DOHH2 (cell line): ENCODE data around the gene MB21D2.

Experiments
- H3F3A ChIP-seq: fragments of 200-600 bp; sonication (generic), shearing (Covaris generic); 2 replicates; pipeline ENCODE4 v1.6.0; 2016; ENCODE audit warnings: antibody characterized with exemption, mild to moderate bottlenecking; ENCODE audit not compliant: control insufficient read depth, insufficient read depth
- H3K27ac ChIP-seq: fragments of 200-600 bp; sonication (generic); 2 replicates; pipeline ENCODE4 v1.5.1; 2014; ENCODE audit warnings: low read depth, mild to moderate bottlenecking, low read length, moderate library complexity
- H3K27me3 ChIP-seq: fragments of 200-600 bp; sonication (generic); 2 replicates; pipeline ENCODE4 v1.6.1; 2014; ENCODE audit warnings: mild to moderate bottlenecking, low read length, mixed read lengths; ENCODE audit not compliant: control insufficient read depth
- H3K36me3 ChIP-seq: fragments of 200-600 bp; sonication (generic); 2 replicates; pipeline ENCODE4 v1.6.1; 2014; ENCODE audit warnings: mild to moderate bottlenecking, low read length, moderate library complexity, mixed read lengths; ENCODE audit not compliant: control insufficient read depth
- H3K4me1 ChIP-seq: fragments of 200-600 bp; sonication (generic); 2 replicates; pipeline ENCODE4 v1.6.1; 2014; ENCODE audit warnings: mild to moderate bottlenecking, low read length, mixed read lengths; ENCODE audit not compliant: control insufficient read depth
- H3K4me2 ChIP-seq: fragments of 200-600 bp; sonication (generic); 2 replicates; pipeline ENCODE4 v1.6.0; 2014; ENCODE audit warnings: mild to moderate bottlenecking, low read length, moderate library complexity
- H3K4me3 ChIP-seq: fragments of 200-600 bp; sonication (generic); 2 replicates; pipeline ENCODE4 v1.5.1; 2014; ENCODE audit warnings: mild to moderate bottlenecking, low read length, mixed read lengths
- H3K79me2 ChIP-seq: fragments of 200-600 bp; sonication (generic); 2 replicates; pipeline ENCODE4 v1.6.1; 2014; ENCODE audit warnings: mild to moderate bottlenecking, low read length, mixed read lengths; ENCODE audit not compliant: control insufficient read depth
- H3K9me2 ChIP-seq: fragments of 200-600 bp; sonication (generic); replicated peaks from 2 replicates; pipeline ENCODE4 v1.6.1; 2014; ENCODE audit warnings: mild to moderate bottlenecking, low read length, mixed read lengths; ENCODE audit not compliant: control insufficient read depth
- H3K9me3 ChIP-seq: fragments of 200-600 bp; sonication (generic); 2 replicates; pipeline ENCODE4 v1.6.1; 2014; ENCODE audit warnings: antibody characterized with exemption, low read length, mixed read lengths; ENCODE audit not compliant: control insufficient read depth, insufficient read depth
- H4K20me1 ChIP-seq: fragments of 200-600 bp; sonication (generic); 2 replicates; pipeline ENCODE4 v1.6.0; 2014; ENCODE audit warnings: low read depth, mild to moderate bottlenecking, antibody characterized with exemption, low read length, moderate library complexity; ENCODE audit not compliant: control insufficient read depth, insufficient read depth
- CTCF ChIP-seq: fragments of 200-600 bp; sonication (generic); IDR thresholded peaks from one replicate; pipeline ENCODE4 v1.5.1; 2014; ENCODE audit warnings: antibody characterized with exemption, mild to moderate bottlenecking, low read depth, low read length; ENCODE audit not compliant: poor library complexity, severe bottlenecking
- EZH2phosphoT487 ChIP-seq: fragments of 200-600 bp; sonication (generic); IDR thresholded peaks from 2 replicates; pipeline ENCODE4 v1.6.1; 2017; ENCODE audit warnings: borderline replicate concordance, mild to moderate bottlenecking, antibody characterized with exemption, low read length, moderate library complexity, mixed read lengths

The MB21D2 gene

GRCh38 chr3:192884777-192885773 is 32.6 kb downstream of the MB21D2 start:
- Histone ChIP-seq H3K27ac (no peak overlapping the region), H3K79me2 (no peaks in the 10 kb centered on the region)

GRCh38 chr3:192883512-192883911 is 34.1 kb downstream of the MB21D2 start:
- H3K27ac ChIP-seq, result no peak overlapping the region
- no peaks in the 10 kb centered on the region; the same call in 1 of the 2 replicates for H3K9me3 ChIP-seq
- H3K4me3 ChIP-seq, result no peak overlapping the region
- H3K79me2 ChIP-seq, result no peaks in the 10 kb centered on the region
- TF ChIP-seq CTCF (no peak), EZH2phosphoT487 (no peak)
- no peaks in the 10 kb centered on the region for H3K4me1 ChIP-seq
- H3K4me2 ChIP-seq, result no peak overlapping the region
- H3K27me3 ChIP-seq, result no peaks in the 10 kb centered on the region
- no peaks in the 10 kb centered on the region for H3K36me3 ChIP-seq
- no peaks in the 10 kb centered on the region for H3F3A ChIP-seq
- no peaks in the 10 kb centered on the region for H3K9me2 ChIP-seq
- no peaks in the 10 kb centered on the region for H4K20me1 ChIP-seq

More at GRCh38 chr3:192884777-192885773, 32.6 kb downstream of the MB21D2 start:
- H3K27me3 ChIP-seq, result no peaks in the 10 kb centered on the region
- no peaks in the 10 kb centered on the region for H4K20me1 ChIP-seq
- H3K9me2 ChIP-seq, result no peaks in the 10 kb centered on the region
- TF ChIP-seq EZH2phosphoT487 (no peak), CTCF (no peak)
- H3F3A ChIP-seq, result no peaks in the 10 kb centered on the region
- H3K36me3 ChIP-seq, result no peaks in the 10 kb centered on the region
- H3K4me1 ChIP-seq, result no peaks in the 10 kb centered on the region
- no peaks in the 10 kb centered on the region; the same call in 1 of the 2 replicates for H3K9me3 ChIP-seq
- H3K4me3 ChIP-seq, result no peak overlapping the region
- no peak overlapping the region for H3K4me2 ChIP-seq

- Histone ChIP-seq H3F3A (no peaks in the 10 kb centered on the region), H3K36me3 (no peaks in the 10 kb centered on the region), H3K4me1 (no peaks in the 10 kb centered on the region), H3K27ac (no peak overlapping the region), H3K9me3 (no peaks in the 10 kb centered on the region), H3K9me2 (no peaks in the 10 kb centered on the region), H3K4me3 (no peak overlapping the region), H3K27me3 (no peaks in the 10 kb centered on the region), H4K20me1 (no peaks in the 10 kb centered on the region), H3K79me2 (no peaks in the 10 kb centered on the region), H3K4me2 (no peak overlapping the region)
- no peak for TF ChIP-seq CTCF
- TF ChIP-seq EZH2phosphoT487, result no peak
Measured at GRCh38 chr3:192881159-192881786, 36.4 kb downstream of the MB21D2 start.
